CD4-positive, alpha-beta T cell treated with Interleukin-12 subunit alpha and Interleukin-12 subunit beta, for 1 hour (primary cell): ENCODE measurements around the gene SPATA33.

Source experiments
- DNase-seq: peaks from one replicate; pipeline ENCODE4 v3.0.0-alpha.2; 2020

SPATA33 gene

DNA sequence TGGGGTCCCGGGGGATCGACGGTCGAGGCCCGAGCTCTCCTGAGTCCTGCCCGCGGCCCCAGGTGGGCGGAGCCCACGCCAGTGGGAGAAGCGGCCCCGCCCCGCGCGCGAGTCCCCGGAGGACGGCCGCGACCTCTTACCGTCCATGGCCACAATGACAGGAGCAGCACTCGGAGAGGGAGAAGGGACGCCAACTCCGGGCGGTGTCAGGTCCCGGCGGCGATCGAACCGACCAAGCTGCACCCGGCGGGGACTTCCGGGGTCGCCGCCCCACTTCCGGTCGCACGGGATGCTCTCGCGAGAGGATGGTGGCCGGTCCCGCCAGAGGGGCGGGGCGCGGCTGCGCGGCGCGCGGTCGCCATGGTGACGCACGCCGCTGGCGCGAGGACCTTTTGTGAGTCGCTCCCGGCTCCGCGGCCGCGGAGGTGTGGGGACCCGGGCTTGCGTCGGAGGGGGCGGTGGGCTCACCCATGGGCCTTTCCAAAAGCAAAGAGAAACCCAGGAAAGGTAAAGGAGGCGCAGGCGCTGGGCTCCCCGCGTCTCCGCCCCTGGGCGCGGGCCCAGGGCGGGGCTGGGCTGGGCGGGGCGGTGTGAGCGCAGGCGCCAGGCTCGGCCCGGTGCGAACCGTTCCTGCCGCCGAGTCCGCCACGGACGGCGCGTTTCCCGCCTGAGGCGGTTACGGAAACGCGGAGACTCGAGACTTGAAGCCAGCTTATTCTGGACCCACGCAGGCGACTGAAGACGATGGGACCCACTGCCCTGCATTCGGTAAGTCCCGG, at the start of gene SPATA33, which contains the start of gene CHMP1A:
SPATA33 (plus strand) TSS at position 395 of the 779 bp plus-strand sequence; CDS start at position 471, 76 bp downstream.
CHMP1A (minus strand) TSS at position 267 of the 779 bp plus-strand sequence; CDS start at position 147, 120 bp downstream.
- peak; percentile 94 for DNase-seq

DNA sequence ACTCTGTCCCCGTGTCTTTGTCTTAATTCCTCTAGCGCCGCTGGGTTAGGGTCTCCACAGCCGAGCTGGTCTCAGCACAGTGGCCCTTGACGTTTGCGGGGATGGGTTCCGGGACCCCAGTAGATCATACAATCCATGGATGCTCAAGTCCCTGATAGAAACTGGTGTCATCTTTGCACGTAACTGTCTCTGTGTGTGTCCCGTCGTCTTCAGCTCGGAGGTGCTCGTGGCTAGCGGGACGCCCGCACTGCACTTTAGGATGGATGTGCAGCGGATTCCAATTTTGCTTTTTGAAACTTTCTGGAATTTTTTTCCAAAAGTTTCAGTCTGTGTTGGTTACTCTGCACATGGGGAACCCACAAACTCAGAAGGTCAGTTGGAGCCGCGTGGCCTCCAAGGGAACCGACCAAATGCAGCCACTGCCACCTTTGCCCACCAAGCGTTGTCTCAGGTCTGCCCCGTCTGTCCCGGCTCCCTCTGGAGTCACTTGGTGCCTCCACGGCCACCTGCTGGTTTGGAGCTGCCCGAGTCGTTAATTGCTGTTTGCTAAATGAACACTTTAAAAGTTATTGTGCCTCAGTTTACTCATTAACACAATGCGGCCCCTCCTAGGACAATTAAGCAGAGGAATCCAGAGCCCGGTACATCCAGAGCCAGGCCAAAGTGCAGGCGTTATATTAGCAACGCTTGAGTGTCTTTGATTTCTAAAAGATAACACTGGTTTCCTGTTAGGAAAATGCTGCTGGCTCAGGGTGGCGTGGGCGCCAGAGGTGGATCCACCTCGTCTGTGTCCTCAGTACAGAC, 49.5 kb upstream of the SPATA33 start:
- DNase-seq: no peak

- DNase-seq: no peak
Observed at GRCh38 chr16:89610108-89610453, 47.6 kb upstream of the SPATA33 start.

DNA sequence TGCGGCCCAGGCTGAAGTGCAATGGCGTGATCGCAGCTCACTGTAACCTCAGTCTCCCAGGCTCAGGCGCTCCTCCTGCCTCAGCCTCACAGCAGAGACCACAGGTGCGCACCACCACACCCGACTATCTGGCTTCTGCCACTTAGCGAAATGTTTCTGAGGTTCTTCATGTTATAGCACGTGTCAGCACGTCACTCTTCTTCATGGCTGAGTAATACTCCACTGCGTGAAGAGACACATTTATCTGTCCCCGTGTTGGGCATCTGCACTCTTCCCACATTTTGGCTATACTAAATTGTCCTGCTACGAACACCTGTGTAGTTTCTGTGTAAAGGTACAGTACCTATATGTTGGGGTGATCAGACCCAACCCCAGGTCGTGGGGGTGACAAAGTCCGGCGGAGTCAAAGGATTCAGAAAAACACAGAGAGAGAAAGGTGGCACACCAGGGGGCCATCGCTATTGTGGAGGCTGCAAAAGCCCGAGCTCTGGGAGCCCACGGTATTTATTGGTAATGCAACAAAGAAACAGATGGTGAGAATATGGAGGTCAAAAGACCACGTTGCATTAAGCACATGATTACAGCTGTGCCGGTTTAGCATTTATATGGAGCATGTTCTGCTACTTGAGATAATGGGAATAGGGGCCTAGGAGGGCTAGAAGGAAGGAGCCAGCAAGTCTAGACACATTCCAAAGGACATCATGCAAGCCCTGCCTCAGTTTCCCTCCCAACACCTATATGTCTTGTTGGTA, 45.0 kb upstream of the SPATA33 start:
- DNase-seq: no peak

DNA sequence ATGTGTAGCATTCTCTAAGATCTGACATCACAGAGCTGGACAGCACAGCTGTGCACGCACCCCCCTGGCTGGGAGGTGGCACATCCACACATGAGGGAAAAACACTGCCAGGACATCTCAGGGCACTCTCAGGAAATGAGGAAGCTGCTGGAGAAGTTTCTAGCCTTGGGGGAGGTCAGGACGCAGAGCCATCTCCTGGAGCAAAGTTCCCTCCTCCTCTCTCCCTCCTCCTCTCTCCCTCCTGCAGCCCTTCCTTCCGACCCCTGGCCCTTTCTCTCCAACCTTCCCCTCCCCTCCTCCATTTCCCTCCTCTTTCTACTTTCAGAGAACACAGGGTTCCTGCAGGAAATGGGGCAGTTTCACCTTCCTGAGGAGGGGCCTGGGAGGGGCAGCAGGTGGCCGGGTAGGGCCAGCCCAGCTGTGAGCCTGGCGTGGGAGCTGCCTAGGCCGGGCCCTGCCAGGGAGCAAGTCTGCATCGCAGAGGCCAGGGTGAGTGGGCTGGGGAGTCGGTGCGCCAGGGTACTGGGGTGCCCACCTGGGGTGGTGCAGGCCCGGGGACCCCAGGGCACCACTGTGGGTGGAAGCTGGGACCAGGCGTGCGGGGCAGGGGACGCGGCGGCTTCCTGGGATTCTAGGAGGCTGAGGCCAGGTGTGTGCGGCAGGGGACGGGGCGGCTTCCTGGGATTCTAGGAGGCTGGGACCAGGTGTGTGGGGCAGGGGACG, 44.2 kb upstream of the SPATA33 start, which contains the start of gene DPEP1:
DPEP1 (plus strand) TSS at position 412 of the 723 bp plus-strand sequence. CDS start 16,769 bp downstream, outside the sequence.
- no peak for DNase-seq

- no peak for DNase-seq
Observed at GRCh38 chr16:89613954-89614459, 43.6 kb upstream of the SPATA33 start.

DNA sequence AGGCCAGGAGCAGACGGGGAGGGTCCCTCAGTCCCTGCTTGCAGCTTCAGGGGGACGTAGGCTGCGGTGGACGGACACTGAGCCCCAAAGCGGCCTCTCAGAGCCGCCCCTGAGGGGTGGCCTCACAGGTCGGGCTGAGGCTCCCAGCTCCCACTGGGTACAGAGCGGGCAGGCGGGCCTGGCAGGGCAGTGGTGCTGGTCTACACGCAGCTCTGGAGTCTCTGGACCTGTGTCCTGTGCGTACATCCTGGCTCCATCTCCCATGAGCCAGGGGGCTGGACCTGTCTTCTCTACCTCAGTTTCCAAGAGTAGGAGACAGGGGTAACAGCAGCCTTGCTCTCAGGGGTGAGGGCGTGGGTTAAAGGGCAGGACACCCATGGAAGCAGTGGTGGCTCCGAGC, 42.5 kb upstream of the SPATA33 start:
- DNase-seq: no peak

GRCh38 chr16:89615596-89616090, 42.0 kb upstream of the SPATA33 start:
- peak; percentile 39 for DNase-seq

- peak; percentile 38 for DNase-seq
Observed at GRCh38 chr16:89616623-89617022, 41.0 kb upstream of the SPATA33 start.

DNA sequence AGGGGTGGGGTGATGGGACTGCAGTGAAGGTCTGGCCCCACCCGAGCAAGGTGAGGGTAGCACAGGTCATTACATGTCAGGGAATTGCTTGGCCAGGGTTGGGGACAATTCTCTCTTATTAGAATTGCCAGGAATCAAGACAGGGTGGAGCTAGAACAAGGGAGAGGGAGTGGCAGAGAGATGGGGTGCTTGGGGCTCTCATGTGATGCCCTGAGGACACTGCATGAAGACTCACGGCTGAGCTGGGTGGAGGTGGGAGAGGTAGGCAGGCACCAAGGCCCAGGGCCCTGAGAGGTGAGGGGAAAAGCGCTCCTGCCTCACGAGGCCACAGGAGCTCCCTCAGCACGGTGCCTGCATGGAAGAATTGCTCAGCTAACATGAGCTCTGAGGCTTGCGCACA, 40.6 kb upstream of the SPATA33 start:
- DNase-seq: no peak

GRCh38 chr16:89618109-89618998, 39.3 kb upstream of the SPATA33 start:
- DNase-seq: no peak

DNA sequence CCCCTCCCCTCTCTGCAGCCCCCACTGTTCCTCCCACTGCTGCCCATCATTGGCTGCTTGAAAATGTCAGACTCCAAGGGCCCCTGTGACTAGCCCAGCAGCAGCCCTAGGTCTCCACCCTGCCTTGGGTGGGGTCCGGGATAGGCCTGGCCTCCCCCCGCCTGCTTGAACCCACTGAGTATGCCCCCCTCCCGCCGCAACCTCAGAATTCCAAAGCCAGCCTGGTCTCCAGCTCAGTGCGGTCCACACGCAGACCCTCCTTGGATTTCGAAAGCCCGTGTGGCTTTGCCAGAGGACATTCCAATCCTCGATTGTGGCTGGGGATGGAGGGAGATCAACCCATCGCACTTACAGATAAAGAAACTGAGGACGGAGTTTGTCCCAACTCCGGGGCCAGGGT, 37.8 kb upstream of the SPATA33 start:
- DNase-seq: no peak

DNA sequence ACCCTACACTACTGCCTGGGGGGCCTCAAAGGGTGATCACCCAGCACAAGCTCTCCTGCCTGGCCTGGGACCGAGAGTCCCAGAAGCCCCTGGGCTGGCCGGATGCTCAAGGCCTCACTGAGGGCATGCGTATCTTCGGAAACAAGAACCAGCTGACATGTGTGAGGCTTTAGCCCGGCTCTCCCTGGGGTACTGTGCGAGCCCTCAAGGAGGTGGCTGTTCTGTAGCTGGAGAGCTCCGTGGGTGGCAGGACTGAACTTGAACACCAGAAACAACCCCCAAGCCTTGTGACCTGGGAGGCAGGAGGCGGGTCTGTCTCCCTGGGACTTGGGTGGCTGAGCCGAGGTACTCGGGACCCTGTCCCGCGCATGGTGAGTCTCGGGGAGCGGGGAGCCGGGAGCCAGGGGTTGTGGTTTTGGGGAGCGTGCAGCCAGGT, 37.2 kb upstream of the SPATA33 start:
- DNase-seq: no peak

DNA sequence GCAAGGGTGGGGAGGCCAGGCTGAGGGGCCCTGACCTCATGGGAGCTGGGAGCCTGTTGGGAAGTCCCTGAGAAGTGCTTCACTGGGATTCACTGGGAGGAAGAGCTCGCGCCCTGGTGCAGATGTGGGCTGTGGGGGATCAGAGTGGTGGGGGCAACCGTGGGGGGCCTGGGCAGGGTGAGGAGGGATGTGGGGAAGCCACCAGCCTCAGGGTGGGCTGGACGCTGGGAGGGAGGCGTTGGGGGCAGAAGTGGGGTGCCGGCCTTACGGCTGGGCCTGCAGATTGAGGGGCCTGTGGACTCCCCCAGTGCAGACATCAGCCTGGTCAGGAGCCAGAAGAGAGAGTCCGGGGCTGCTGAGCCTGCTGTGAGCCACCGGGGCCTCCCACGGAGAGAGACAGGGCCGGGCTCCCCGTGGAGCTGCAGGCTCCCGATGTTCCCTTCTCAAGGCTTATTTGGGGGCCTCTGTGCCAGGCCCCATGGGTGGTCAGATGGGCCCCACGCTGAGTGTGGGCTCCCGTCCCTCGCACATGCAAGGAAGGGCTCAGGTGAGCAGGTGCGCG, 36.4 kb upstream of the SPATA33 start:
- no peak for DNase-seq

GRCh38 chr16:89621698-89622409, 35.8 kb upstream of the SPATA33 start:
- DNase-seq: no peak

DNA sequence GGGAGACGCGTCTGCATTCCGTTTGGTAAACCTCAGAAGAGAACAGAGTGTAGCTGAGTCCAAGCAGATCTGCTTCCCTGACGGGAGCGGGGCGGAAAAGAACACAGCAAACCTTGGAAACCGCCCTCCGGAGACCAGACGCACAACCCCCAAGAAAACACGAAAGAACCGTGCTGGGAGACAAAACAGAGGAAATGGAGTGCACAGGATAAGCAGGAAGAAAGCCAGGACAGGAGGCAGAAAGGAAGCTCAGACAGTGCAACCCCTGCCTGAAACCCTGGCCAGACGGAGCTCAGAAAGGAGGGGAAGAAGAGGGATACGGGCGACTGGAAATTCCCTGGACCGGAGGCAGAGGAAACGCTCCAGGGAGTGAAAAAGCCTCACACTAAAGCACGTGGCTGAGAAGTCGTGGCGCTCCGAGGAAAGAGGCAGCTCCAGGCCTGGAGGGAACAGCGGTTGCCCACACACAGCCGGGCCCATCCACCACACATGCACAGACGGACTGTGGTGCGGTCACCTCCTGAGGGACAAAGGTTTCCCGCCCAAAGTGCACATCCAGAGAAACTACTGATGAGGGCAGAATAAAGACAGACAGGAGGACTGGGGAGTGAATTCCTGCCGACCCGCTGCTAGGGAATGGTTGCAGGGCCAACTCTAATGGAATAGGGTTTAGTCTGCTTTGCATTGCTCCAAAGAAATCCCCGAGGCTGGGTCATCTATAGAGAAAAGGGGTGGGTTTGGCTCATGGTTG, 34.0 kb upstream of the SPATA33 start:
- DNase-seq: no peak

DNA sequence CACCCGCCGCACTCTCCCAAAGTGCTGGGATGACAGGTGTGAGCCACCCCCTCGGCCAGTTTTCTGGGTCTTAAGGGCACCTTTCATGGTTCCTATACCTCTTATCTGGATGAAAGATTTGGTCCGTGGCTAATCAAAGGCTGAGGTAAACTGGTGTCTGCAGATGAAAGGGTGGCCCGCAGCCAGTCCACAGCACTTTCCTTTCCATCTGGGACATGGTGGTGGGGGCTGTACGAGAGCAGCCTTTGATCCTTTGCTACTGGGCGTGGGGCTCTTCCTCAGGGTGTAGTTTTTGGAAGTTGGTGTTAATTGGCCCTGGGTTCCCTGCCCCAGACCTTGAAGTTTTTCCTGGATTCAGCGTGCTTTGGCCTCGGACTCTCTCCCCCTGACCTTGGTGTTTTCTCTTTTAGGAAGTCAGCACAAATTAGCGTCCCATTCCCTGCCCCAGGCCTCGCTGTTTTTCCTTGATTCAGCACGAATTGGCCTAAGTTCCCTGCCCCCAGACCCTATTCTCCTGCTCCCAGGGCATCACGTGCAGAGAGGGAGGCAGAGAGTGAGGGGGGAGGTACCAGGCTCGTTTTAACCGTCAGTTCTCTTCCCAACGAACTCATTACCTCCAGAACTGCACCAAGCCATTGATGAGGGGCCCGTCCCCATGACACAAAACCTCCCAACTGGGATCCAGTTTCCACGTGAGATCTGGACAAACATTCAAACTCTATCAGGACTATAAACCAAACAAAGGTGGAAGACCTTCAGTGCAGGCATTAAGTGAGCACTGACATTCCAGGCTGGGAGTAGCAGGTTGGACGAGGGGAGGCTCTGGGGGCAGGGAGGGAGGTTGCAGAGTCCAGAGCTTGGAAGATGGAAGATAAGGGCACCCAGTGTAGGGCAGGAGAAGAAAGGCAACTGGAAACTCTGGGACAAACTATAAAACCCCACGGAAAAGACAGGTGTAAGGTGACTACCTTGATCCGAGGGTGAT, 32.6 kb upstream of the SPATA33 start:
- no peak for DNase-seq
